ENCODE data around the gene POGZ.

POGZ gene

DNA sequence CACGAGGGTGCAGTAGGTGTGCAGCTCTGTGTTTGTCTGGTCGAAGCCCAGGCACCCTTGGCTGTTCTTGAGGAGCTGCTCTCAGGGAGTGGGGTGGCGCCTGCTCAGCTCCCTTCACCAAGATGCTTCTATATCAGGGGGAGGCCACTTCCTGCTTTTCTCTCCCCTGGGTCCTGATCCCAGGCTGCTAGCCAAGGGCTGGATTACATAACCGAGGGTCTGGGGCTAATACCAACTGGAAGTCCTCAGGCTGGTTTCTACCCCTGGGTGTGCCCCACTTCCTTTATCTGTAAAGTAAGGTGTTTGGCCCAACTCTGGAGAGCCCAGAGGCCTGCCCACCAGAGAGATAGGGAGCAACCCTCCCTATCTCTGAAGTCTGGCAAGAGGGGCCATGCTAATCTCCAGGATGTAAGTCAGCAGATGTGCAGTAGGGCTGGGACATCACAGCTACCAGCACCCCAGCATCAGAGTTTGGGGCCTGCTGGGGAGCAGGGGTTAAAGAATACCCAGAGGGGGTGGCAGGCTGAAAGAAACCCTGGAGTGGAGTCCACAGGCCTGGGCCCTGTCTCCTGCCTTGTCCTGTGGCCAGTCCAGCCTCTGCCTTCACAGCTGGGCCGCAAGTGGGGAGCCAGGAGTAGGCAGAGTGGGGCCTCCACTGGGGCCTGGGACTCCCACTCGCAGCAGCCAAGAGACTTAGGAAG, 88.9 kb downstream of the POGZ start:
- no peak for DNase-seq

DNA sequence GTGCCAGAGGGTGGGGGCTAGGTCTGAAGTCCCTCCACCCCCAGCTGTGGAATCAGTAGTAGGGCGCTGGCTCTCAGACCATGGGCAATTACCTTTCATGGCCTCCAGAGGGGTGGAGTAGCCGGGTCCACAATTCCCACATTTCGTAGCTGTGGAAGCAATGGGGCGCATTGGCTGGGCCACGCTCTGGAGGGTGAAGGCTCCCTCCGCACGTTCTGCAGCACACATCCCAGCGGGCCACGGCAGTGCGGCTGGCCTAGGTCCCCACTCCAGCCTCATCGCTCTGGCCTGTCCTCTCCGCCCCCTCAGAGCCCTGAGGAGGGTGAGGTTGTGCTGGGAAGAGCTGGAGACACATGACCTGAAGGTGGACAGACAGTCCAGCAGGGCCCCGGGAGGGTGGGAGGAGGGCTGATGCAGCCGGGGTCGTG, 89.7 kb downstream of the POGZ start:
- DNase-seq: no peak

DNA sequence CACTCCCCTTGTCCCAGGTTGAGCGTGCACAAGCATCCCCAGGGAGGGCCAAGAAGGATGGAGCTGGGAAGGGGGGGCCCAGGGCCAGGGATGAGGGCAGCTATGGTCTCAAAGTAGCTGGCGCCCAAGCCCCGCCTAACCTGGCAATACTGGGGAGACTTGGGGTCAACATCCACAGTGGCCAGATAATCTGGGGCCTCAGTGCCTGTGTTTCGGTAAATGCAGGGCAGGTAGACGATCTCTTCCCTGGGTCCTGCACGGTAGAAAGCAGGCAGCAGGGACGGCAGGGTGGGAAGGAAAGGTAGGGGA, 90.0 kb downstream of the POGZ start:
- DNase-seq: no peak

DNA sequence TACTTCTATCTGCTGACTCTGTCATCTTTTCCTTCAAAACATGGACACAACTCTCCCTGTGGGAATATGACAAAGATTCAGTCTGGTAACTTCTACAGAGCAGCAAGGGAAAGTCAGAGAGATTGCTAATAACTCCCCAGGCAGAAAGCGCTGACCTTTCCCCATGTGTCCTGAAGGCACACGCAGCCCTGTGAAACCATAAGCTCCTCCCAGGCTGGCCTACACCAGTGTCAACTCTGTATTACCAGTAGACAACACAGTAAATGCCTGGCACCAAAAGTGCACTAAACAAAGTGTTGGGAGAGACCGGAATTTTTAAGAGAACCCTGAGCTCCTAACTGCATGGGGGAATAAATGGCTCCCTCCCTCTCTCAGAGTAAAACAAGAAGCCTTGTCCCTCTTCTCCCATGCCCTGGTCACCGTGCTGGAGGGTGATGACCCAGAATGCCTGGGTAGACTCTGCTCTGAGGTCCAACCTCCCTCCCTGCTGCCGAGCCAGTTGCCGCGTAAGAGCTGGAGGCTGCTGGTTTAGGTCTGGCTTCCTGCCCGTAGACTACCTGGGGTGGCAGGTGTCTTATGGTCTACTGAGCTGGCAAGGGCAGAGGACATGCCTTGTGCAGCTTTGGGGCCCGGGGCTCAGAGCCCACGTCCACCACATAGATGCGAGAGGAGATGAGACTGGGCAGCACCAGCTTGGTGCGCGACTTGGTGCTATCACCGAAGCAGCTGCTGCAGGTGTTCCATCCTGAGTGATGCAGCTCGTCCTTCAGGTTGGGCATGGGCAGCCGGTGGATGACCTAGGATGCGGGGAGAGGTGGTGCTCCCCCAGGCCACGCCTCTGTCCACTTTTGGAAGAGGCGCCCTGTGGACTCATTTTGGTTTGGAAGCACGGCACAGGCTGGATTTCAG, 90.6 kb downstream of the POGZ start:
- no peak for DNase-seq

DNA sequence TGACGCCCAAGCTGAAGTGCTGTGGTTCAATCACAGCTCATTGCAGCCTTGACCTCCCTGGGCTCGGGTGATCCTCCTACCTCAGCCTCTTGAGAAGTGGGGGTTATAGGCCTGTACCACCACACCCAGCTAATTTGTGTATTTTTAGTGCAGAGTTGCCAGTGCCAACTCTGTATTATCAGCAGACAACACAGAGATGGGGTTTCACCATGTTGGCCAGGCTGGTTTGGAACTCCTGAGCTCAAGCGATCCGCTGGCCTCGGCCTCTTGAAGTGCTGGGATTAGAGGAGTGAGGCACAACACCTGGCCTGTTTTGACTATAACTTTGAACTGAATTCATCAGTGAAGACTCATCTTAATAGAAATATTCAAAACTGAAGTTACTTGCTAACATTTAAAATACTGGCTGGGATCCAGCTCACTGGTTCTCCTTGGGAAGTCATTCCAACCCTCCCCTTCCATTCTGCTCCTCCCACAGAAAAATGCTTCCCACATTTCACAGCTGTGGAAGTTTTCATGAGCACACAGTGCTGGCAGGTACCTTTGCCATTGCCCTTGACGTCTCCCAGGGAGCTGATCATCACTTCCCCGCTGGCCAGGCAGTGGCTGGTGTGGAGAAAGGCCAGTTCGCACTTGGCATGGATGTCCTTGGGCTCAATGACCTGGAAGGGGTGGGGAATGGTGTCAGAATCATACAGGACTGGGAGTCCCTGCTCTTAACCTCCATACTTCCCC, 91.5 kb downstream of the POGZ start:
- DNase-seq: no peak

DNA sequence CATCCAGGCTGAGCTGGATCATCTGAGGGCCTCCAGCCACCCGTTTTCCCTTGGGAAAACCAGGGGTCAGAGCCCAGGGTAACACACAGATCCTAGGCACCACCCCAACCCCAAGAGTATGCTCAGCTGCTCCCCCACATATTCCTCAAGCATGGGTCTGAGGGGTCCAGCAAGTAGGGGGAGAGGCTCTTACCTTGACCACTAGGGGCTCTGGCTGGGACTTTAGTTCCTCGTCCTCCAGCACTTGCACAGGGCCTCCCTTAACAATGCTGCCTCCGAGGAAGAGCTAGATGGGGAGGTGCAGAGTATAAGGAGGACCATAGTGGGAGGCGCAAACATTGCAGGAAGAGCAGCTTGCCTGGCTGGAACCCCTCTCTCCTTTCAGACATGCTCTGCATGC, 94.3 kb downstream of the POGZ start:
- DNase-seq: no peak

DNA sequence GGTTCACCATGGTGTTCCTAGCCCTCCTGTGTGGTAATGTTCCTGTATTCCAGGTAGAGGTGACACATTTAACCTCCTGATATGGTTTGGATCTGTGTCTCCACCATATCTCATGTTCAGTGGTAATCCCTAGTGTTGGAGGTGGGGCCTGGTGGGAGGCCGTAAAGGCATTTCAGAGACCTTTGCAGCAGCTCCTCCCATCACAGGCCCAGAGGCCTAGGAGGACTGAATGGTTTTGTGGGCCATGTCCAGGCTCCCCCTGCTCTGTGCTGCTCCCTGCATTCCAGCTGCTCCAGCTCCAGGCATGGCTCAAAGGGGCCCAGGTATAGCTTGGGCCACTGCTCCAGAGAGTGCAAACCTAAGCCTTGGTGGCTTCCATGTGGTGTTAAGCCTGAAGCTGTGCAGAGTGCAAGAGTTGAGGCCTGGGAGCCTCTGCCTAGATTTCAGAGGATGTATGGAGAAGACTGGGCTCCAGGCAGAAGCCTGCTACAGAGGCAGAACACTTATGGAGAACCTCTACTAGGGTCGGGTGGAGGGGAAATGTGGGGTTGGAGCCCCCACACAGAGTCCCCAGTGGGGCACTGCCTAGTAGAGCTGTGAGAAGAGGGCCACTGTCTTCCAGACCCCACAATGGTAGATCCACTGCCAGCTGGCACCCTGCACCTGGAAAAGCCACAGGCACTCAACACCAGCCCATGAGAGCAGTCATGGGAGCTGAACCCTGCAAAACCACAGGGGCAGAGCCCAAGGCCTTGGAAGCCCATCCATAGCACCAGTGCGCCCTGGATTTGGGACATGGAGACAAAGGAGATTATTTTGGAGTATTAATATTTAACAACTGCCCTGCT, 96.8 kb downstream of the POGZ start:
- no peak for DNase-seq

DNA sequence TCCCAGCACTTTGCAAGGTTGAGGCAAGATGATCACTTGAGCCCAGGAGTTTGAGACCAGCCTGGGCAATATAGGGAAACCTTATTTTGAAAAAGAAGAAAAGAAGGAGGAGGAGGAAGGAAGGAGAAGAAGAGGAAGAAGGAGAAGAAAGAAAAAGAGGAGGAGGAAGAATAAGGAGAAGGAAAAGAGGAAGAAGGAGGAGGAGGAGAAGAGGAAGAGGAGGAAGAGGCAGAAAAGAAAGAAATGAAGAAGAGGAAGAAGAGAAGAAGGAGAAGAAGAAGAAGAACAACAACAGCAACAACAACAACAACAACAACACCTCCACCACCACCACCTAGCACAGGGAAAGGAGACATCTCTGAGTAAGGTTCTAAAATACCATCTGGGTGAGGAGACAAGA, 97.4 kb downstream of the POGZ start:
- DNase-seq: no peak

DNA sequence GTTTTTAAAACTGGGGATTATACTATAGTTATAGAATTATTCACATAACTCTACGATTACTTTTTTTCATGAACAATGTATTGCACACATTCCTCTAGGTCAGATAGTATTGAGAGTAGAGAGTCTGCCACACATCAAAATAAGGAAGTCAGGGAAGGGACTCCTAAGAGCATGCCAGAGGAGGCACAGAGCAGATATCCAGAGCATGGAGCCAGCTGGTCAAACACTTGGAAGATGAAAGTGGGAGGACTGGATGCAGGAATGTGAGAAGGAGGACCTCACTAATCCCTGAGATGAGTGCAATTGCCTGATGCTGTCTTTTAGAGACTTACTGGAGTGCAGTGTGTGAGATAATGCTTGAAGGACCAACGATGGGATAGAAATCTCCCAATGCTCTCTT, 102.6 kb downstream of the POGZ start:
- no peak for DNase-seq

All from activated CD4-positive, alpha-beta T cell treated with anti-CD3 and anti-CD28 coated beads, Interleukin-2, Interleukin-6, amounts not matched to agents 100 ng/mL and 50 ng/mL, durations not matched to agents 16 hours and 8 hours (primary cell).